AG10803 (cell line): ENCODE measurements around the gene NEK2.

Experiments
- DNase-seq: peaks from one replicate; pipeline ENCODE4 v3.0.0; 2010; ENCODE audit warnings: low read depth
- H3K4me3 ChIP-seq: 2 replicates; pipeline ENCODE4 v1.5.1; 2011; ENCODE audit warnings: mild to moderate bottlenecking, low read length, control low read depth
- CTCF ChIP-seq: conservative IDR thresholded peaks from 2 replicates; pipeline ENCODE4 v1.5.1; 2011; ENCODE audit warnings: mild to moderate bottlenecking, low read length, control low read depth, inconsistent platforms

Gene NEK2

GRCh38 chr1:211713231-211713630 is 37.8 kb upstream of the NEK2 start:
- peak; percentile 25 for DNase-seq

GRCh38 chr1:211711315-211711705 is 35.9 kb upstream of the NEK2 start:
- no peak for DNase-seq
- no peak for TF ChIP-seq CTCF
- no peak overlapping the region for H3K4me3 ChIP-seq

More at GRCh38 chr1:211713231-211713630, 37.8 kb upstream of the NEK2 start:
- H3K4me3 ChIP-seq, result no peak overlapping the region
- TF ChIP-seq CTCF, result no peak

- TF ChIP-seq CTCF, result no peak
- H3K4me3 ChIP-seq, result no peak overlapping the region
- DNase-seq, result no peak
Measured at GRCh38 chr1:211710566-211711314, 35.3 kb upstream of the NEK2 start.

GRCh38 chr1:211708926-211709325 is 33.5 kb upstream of the NEK2 start:
- no peak overlapping the region for H3K4me3 ChIP-seq
- no peak for TF ChIP-seq CTCF
- DNase-seq, result no peak

- no peak for TF ChIP-seq CTCF
Measured at GRCh38 chr1:211708006-211708405, 32.6 kb upstream of the NEK2 start.

GRCh38 chr1:211705467-211706091 is 30.2 kb upstream of the NEK2 start:
- peak; percentile 16 for DNase-seq
- H3K4me3 ChIP-seq, result no peak overlapping the region
- TF ChIP-seq CTCF, result no peak

More at GRCh38 chr1:211708006-211708405, 32.6 kb upstream of the NEK2 start:
- DNase-seq, result no peak
- H3K4me3 ChIP-seq, result no peak overlapping the region

GRCh38 chr1:211704543-211704942 is 29.1 kb upstream of the NEK2 start:
- DNase-seq, result no peak
- H3K4me3 ChIP-seq, result no peak overlapping the region
- TF ChIP-seq CTCF, result no peak
